KBM-7 (cell line): ENCODE data around the gene C1orf174.
"Not testable (repeated sequence)": the region's sequence is repeated elsewhere in the genome, so short reads cannot be mapped to it uniquely, and the experiment has no call there.

Source experiments
- DNase-seq: peaks from one replicate; pipeline ENCODE4 v3.0.0-alpha.2; 2015
- in situ Hi-C: fragments of 300-500 bp; cut with MboI; formaldehyde crosslinking; loops from 2 replicates; pipeline ENCODE4 v1.14.3; 2020; ENCODE audit warnings: low sequenced_read_pairs, low pct_unique_long_range_greater_than_20kb, mixed read lengths

C1orf174 gene

GRCh38 chr1:3928586-3928985 lies 28.5 kb upstream of the C1orf174 start:
- no peak for DNase-seq
- in situ Hi-C loops = no loop called here

GRCh38 chr1:3926956-3927355 lies 26.9 kb upstream of the C1orf174 start:
- no peak for DNase-seq
- in situ Hi-C loops = no loop called here

DNA sequence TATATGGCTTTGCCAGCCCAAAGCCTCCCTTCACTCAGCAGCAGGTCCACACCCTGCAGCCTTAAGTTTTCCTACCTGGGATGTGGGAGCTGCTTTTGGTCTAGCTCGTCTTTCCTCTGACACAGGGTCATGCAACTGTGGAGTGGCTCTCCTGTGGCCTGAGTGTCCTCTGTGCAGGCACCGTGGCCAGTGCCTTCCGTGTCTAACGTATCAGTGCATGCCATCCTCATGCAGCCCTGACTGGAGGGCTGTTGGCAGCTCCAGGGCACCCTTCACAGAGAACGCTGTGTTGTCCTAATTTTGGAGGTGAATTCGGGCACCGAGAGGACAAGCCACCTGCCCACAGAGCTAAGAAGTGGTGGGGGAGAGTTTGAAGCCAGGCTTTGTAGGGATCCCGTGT lies 25.7 kb upstream of the C1orf174 start:
- DNase-seq = no peak
- in situ Hi-C loops = no loop called here

DNA sequence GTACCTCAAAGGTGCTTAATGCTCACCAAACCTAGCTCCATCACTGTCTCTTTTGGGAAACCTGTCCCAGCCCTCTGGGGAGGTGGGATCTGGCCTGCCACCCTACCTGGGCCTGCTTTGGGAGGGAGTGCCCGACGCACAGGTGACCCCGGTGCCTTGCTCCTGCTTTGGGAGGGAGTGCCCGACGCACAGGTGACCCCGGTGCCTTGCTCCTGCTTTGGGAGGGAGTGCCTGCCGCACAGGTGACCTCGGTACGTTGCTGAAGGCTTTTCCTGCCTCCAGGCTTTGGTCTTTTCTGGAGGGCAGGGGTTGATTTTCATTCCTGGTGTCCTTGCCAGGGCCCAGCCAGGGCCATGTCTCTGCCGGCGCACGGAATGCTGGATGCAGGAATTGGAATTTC lies 25.2 kb upstream of the C1orf174 start:
- in situ Hi-C loops = no loop called here
- no peak for DNase-seq

DNA sequence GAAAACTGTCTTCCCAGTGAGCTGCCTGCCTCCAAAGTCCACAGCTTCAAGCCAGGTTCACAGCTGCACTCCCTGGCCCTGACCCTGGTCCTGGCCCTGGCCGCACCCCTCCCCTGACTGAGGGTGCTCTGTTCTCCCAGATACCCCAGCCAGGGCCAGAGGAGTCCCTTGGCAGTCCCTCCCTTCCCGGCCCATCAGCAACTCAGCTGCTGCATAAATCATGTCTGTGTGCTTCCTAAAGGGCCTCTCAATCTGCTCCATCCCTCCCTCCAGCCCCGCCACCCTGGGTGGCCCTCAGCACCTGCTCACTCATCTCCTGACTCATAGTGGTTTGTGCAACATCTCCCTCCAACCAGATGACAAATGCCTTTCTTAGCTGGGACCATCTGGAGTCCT lies 24.8 kb upstream of the C1orf174 start:
- in situ Hi-C loops = no loop called here
- DNase-seq = no peak

GRCh38 chr1:3924186-3924824 lies 24.2 kb upstream of the C1orf174 start:
- in situ Hi-C loops = no loop called here
- no peak for DNase-seq

DNA sequence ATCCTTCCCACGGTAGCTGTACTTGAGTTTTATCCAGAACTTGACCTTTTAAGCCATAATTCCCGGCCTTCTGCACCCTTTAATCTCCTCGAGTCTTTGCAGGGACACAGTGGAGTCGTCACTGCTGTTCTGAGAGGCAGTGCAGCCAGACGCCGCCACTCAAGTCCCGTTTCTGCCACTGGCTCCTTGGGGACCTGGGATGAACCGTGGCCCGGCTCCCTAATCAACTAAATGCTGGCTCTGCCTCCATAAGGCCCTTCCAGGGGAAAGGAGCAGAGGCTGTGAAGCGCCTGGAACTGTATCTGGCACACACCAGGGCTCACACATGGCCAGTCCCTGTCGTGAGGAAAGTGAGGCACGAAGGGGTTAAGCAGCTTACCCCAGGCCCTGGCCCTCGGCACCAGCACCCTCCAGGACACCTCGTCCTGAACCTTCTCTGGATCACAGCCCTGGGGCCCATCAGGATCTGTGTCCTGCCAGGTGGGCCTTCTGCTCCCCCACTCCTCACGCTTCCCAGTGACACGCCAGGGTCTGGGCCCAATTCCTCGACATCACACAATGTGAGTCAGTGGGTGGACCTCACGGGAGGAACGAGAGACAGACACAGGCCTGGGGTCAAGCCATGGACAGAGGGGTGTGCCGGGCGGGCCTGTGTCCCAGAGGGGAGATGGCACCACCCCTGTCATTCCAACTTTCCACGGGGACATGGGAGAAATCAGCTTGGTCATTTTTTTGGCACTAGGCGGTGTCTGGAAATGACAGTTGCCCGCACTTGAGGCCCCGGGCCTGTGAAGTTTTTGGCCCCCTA lies 23.5 kb upstream of the C1orf174 start:
- in situ Hi-C loops = no loop called here
- no peak for DNase-seq

DNA sequence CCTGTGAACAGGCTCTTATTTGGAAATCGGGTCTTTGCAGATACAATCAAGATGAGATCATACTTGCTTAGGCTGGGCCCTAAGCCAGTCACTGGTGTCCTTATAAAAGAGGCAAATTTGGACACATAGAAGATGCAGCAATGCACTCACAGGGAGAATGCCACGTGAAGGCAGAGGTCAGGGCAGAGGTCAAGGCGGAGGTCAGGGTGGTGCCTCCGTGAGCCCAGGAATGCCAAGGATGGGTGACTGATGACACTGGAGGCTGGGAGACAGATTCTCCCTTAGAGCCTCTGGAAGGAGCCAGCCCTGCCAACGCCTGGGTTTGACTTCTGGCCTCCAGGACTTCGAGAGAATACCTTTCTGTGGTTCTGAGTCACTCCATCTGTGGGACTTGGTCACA lies 22.8 kb upstream of the C1orf174 start:
- in situ Hi-C loops = no loop called here
- DNase-seq = no peak

DNA sequence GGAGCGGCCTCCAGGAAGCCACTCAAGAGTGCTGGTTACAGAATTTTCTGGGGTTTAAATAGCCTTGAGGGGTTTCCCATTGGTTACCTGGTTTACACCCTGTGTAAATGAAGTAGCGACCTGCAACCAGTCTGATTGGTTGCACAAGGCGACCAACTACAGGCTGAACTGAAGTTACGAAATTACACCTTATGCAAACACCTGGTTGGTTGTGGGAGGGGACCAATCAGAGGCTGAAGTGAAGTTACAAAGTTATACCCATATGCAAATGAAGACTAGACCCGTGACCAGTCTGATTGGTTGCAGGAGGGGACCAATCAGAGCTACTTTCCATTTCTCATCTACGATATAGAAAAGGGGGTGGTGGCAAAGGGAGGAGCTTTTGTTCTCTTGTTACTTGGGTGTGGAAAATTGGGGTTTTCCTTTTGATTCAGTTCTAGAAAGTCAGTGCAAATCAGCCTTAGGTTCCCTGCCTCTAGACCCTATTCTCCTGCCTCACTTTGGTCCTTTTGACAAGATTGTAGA lies 22.2 kb upstream of the C1orf174 start:
- DNase-seq = no peak

GRCh38 chr1:3921765-3922164 lies 21.7 kb upstream of the C1orf174 start:
- in situ Hi-C loops = no loop called here
- DNase-seq = no peak

More for the DNA sequence above, 22.2 kb upstream of the C1orf174 start:
- in situ Hi-C loops = no loop called here

- in situ Hi-C loops = no loop called here
Observed at GRCh38 chr1:3919706-3920105, 19.6 kb upstream of the C1orf174 start.

GRCh38 chr1:3918966-3919611 lies 19.0 kb upstream of the C1orf174 start:
- in situ Hi-C loops = no loop called here
- no peak for DNase-seq

More at GRCh38 chr1:3919706-3920105, 19.6 kb upstream of the C1orf174 start:
- no peak for DNase-seq

DNA sequence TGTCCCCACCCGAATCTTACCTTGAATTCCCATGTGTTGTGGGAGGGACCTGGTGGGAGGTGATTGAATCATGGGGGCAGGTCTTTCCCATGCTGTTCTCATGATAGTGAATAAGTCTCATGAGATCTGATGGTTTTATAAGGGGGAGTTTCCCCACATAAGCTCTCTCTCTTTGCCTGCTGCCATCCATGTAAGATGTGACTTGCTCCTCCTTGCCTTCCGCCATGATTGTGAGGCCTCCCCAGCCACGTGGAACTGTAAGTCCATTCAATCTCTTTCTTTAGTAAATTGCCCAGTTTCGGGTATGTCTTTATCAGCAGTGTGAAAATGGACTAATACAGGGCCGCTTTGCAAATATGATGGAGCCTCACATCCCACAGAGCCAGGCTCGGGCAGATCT lies 18.3 kb upstream of the C1orf174 start:
- in situ Hi-C loops, DNase-seq: not testable (repeated sequence)

- in situ Hi-C loops = no loop called here
- no peak for DNase-seq
Observed at GRCh38 chr1:3917761-3918160, 17.7 kb upstream of the C1orf174 start.

DNA sequence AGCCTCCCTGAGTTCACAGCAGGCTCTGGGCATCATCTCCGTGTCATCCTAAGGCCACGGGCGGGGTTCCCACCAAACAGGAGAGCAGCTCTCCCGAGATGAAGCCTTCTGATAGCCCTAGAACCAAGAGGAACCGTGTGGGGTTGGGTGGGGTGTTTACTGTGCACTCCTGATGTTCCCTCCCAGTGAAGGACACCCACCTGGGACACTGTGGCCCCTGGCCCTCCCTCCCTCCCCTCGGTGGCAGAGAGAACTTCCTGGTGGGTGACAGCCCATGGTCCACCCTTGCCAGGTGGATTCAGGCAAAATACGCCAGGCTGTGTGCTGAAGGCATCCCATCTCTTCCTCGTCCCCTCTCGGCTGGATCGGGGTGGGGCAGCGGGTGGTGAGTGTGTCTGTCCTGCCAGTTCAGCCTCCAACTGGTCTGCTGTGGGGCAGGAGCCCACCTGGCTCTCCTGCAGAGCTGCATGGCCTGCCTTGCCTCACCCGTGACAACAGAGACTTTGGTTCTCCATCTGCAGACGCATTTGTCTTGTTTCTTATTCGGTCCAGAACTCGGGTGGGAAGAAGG lies 15.6 kb upstream of the C1orf174 start:
- DNase-seq = no peak
- in situ Hi-C loops = no loop called here

GRCh38 chr1:3914911-3915310 lies 14.8 kb upstream of the C1orf174 start:
- no peak for DNase-seq
- in situ Hi-C loops = no loop called here

GRCh38 chr1:3914331-3914851 lies 14.3 kb upstream of the C1orf174 start:
- in situ Hi-C loops = no loop called here
- no peak for DNase-seq

- in situ Hi-C loops = no loop called here
- no peak for DNase-seq
Observed at GRCh38 chr1:3912809-3913685, 13.0 kb upstream of the C1orf174 start.
